HG03060 (cell line): Measurements from ENCODE around the gene RNF227.
"Not testable (repeated sequence)": the region's sequence is repeated elsewhere in the genome, so short reads cannot be mapped to it uniquely, and the experiment has no call there.

Source experiments
- ATAC-seq: cut with Tn5 transposase; IDR thresholded peaks from one replicate; pipeline ENCODE4 v1.9.1; 2021; ENCODE audit warnings: low read depth, moderate number of reproducible peaks; ENCODE audit not compliant: unreplicated experiment

Gene RNF227

GRCh38 chr17:7867881-7868329 is 48.2 kb downstream of the RNF227 start:
- no peak for ATAC-seq

GRCh38 chr17:7864995-7865650 is 51.0 kb downstream of the RNF227 start:
- no peak for ATAC-seq

- not testable (repeated sequence) for ATAC-seq
Measured at GRCh38 chr17:7864384-7864783, 51.7 kb downstream of the RNF227 start.
